ENCODE measurements around the gene R3HDM2.

Gene R3HDM2

GRCh38 chr12:57472391-57472790, 41.5 kb upstream of the R3HDM2 start:
- 100% methylated on average over 3 of the region's 3 CpGs for WGBS (ENCODE audit: insufficient coverage)
- Histone ChIP-seq H3K9me3 (ENCODE audit: control extremely low read depth in 1 of 5, control insufficient read depth in 4 of 5, insufficient read depth in 2 of 5, low read depth in 1 of 5, low read length in 4 of 5) (no peaks in the 10 kb centered on the region), H3K4me3 (ENCODE audit: control insufficient read depth in 1 of 7, extremely low read depth in 1 of 7, insufficient read depth in 4 of 7, low read depth in 2 of 7, low read length in 6 of 7) (no peak overlapping the region), H3K27me3 (replicated peaks in 2 of 5; ENCODE audit: control insufficient read depth in 4 of 5, insufficient read depth in 5 of 5, low read length in 4 of 5) (no peaks in the 10 kb centered on the region), H3K27ac (ENCODE audit: insufficient read depth in 1 of 2, low read depth in 1 of 2, low read length in 2 of 2, poor library complexity in 1 of 2, severe bottlenecking in 2 of 2) (peak overlapping the region in 1 of 2 experiments; percentile 6), H3K4me1 (ENCODE audit: control extremely low read depth in 1 of 4, control insufficient read depth in 4 of 4, insufficient read depth in 4 of 4, low read length in 3 of 4) (peaks cover 3 to 28% (median 23%) of the 10 kb centered on the region in 4 experiments), H3K36me3 (ENCODE audit: control insufficient read depth in 4 of 4, insufficient read depth in 4 of 4, low read length in 3 of 4) (peaks cover 20 to 73% (median 58%) of the 10 kb centered on the region in 4 experiments)
- no peak for DNase-seq
- ChIA-PET CTCF (interaction anchor here (1.0 to 16.7 kb wide), 5 partner anchors 8 to 21 kb away, joined by 3 to 184 read pairs (median 4); partner anchors contain the start of genes GLI1 and INHBE), POLR2A (no interaction called here)

- CTCF ChIA-PET: interaction anchor here (1.0 to 16.7 kb wide), 5 partner anchors 9 to 16 kb away, joined by 4 to 184 read pairs (median 5); partner anchors contain the start of genes GLI1 and INHBE
- POLR2A ChIA-PET: no interaction called here
- peaks cover 20 to 73% (median 58%) of the 10 kb centered on the region in 4 experiments for H3K36me3 ChIP-seq (ENCODE audit: control insufficient read depth in 4 of 4, insufficient read depth in 4 of 4, low read length in 3 of 4)
- no peak overlapping the region for H3K27ac ChIP-seq (ENCODE audit: insufficient read depth in 1 of 2, low read depth in 1 of 2, low read length in 2 of 2, poor library complexity in 1 of 2, severe bottlenecking in 2 of 2)
- no peaks in the 10 kb centered on the region for H3K27me3 ChIP-seq (replicated peaks in 2 of 5; ENCODE audit: control insufficient read depth in 4 of 5, insufficient read depth in 5 of 5, low read length in 4 of 5)
- no peaks in the 10 kb centered on the region for H3K9me3 ChIP-seq (ENCODE audit: control extremely low read depth in 1 of 5, control insufficient read depth in 4 of 5, insufficient read depth in 2 of 5, low read depth in 1 of 5, low read length in 4 of 5)
- peaks cover 3 to 20% (median 17%) of the 10 kb centered on the region in 4 experiments for H3K4me1 ChIP-seq (ENCODE audit: control extremely low read depth in 1 of 4, control insufficient read depth in 4 of 4, insufficient read depth in 4 of 4, low read length in 3 of 4)
- no peak for DNase-seq
- WGBS (ENCODE audit: insufficient coverage): 100% methylated on average over 3 of the region's 3 CpGs
- H3K4me3 ChIP-seq (ENCODE audit: control insufficient read depth in 1 of 7, extremely low read depth in 1 of 7, insufficient read depth in 4 of 7, low read depth in 2 of 7, low read length in 6 of 7): no peak overlapping the region
These were observed 40.8 kb upstream of the R3HDM2 start for GRCh38 chr12:57471661-57472060.

DNA sequence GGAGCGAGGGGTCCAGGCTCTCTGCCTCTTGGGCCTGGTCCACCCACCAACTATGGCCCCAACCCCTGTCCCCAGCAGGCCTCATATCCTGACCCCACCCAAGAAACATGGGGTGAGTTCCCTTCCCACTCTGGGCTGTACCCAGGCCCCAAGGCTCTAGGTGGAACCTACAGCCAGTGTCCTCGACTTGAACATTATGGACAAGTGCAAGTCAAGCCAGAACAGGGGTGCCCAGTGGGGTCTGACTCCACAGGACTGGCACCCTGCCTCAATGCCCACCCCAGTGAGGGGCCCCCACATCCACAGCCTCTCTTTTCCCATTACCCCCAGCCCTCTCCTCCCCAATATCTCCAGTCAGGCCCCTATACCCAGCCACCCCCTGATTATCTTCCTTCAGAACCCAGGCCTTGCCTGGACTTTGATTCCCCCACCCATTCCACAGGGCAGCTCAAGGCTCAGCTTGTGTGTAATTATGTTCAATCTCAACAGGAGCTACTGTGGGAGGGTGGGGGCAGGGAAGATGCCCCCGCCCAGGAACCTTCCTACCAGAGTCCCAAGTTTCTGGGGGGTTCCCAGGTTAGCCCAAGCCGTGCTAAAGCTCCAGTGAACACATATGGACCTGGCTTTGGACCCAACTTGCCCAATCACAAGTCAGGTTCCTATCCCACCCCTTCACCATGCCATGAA, 40.3 kb upstream of the R3HDM2 start:
- Histone ChIP-seq H3K36me3 (ENCODE audit: control insufficient read depth in 4 of 4, insufficient read depth in 4 of 4, low read length in 3 of 4) (peaks cover 20 to 73% (median 58%) of the 10 kb centered on the region in 4 experiments), H3K4me1 (ENCODE audit: control extremely low read depth in 1 of 4, control insufficient read depth in 4 of 4, insufficient read depth in 4 of 4, low read length in 3 of 4) (peaks cover 3 to 15% (median 12%) of the 10 kb centered on the region in 4 experiments), H3K27me3 (replicated peaks in 2 of 5; ENCODE audit: control insufficient read depth in 4 of 5, insufficient read depth in 5 of 5, low read length in 4 of 5) (no peaks in the 10 kb centered on the region)

GRCh38 chr12:57470286-57470969, 39.6 kb upstream of the R3HDM2 start:
- H3K27ac ChIP-seq (ENCODE audit: insufficient read depth in 1 of 2, low read depth in 1 of 2, low read length in 2 of 2, poor library complexity in 1 of 2, severe bottlenecking in 2 of 2): no peak overlapping the region
- no peaks in the 10 kb centered on the region for H3K9me3 ChIP-seq (ENCODE audit: control extremely low read depth in 1 of 5, control insufficient read depth in 4 of 5, insufficient read depth in 2 of 5, low read depth in 1 of 5, low read length in 4 of 5)
- H3K36me3 ChIP-seq (ENCODE audit: control insufficient read depth in 4 of 4, insufficient read depth in 4 of 4, low read length in 3 of 4): peaks cover 20 to 72% (median 58%) of the 10 kb centered on the region in 4 experiments
- DNase-seq: no peak
- WGBS (ENCODE audit: insufficient coverage): 96% methylated on average over 11 of the region's 14 CpGs
- ChIA-PET POLR2A (interaction anchor here (0.7 kb wide), 1 partner anchor 64 kb away, joined by 3 read pairs; no protein-coding TSS in a partner anchor), CTCF (interaction anchor here (1.0 to 16.7 kb wide), 6 partner anchors 8 to 75 kb away, joined by 3 to 184 read pairs (median 6); partner anchors contain the start of genes ARHGAP9, GLI1 and INHBE)
- peaks cover 3 to 8% (median 5%) of the 10 kb centered on the region in 4 experiments for H3K4me1 ChIP-seq (ENCODE audit: control extremely low read depth in 1 of 4, control insufficient read depth in 4 of 4, insufficient read depth in 4 of 4, low read length in 3 of 4)
- no peak overlapping the region for H3K4me3 ChIP-seq (ENCODE audit: control insufficient read depth in 1 of 7, extremely low read depth in 1 of 7, insufficient read depth in 4 of 7, low read depth in 2 of 7, low read length in 6 of 7)
- no peaks in the 10 kb centered on the region for H3K27me3 ChIP-seq (replicated peaks in 2 of 5; ENCODE audit: control insufficient read depth in 4 of 5, insufficient read depth in 5 of 5, low read length in 4 of 5)

More for the DNA sequence above, 40.3 kb upstream of the R3HDM2 start:
- ChIA-PET POLR2A (interaction anchor here (0.7 kb wide), 1 partner anchor 64 kb away, joined by 3 read pairs; no protein-coding TSS in a partner anchor), CTCF (interaction anchor here (1.0 to 16.7 kb wide), 6 partner anchors 9 to 16 kb away, joined by 4 to 184 read pairs (median 6); partner anchors contain the start of genes ARHGAP9, GLI1 and INHBE)
- DNase-seq: no peak
- no peaks in the 10 kb centered on the region for H3K9me3 ChIP-seq (ENCODE audit: control extremely low read depth in 1 of 5, control insufficient read depth in 4 of 5, insufficient read depth in 2 of 5, low read depth in 1 of 5, low read length in 4 of 5)
- no peak overlapping the region for H3K27ac ChIP-seq (ENCODE audit: insufficient read depth in 1 of 2, low read depth in 1 of 2, low read length in 2 of 2, poor library complexity in 1 of 2, severe bottlenecking in 2 of 2)
- 100% methylated on average over 1 of the region's 4 CpGs for WGBS (ENCODE audit: insufficient coverage)
- H3K4me3 ChIP-seq (ENCODE audit: control insufficient read depth in 1 of 7, extremely low read depth in 1 of 7, insufficient read depth in 4 of 7, low read depth in 2 of 7, low read length in 6 of 7): no peak overlapping the region

DNA sequence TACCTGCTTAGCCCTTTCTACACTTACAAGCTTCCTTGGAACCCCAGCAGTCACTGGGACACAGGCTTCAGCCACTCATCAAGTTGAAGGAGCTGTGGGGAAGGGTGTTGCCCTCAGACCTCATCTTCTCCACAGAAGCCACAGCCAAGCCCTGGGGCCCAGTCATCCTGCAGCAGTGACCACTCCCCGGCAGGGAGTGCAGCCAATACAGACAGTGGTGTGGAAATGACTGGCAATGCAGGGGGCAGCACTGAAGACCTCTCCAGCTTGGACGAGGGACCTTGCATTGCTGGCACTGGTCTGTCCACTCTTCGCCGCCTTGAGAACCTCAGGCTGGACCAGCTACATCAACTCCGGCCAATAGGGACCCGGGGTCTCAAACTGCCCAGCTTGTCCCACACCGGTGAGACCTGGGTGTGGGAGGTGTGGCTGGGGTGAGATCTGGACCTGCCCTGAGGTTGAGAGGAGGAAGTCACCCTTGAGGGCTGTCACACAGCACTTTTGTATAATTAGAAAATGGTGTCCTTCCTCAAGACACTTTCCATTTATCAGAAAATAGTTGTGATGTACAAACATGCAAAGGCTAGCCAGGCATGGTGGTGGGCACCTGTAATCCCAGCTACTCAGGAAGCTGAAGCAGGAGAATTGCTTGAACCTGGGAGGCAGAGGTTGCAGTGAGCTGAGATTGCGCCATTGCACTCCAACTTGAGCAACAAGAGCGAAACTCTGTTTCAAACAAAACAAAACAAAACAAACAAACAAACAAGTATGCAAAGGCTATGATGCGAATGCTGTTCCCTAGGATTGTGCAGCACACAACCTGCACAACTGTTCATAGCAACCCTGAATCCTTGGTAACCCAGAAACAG, 38.7 kb upstream of the R3HDM2 start:
- no peak for DNase-seq
- Histone ChIP-seq H3K36me3 (ENCODE audit: control insufficient read depth in 4 of 4, insufficient read depth in 4 of 4, low read length in 3 of 4) (peaks cover 20 to 63% (median 51%) of the 10 kb centered on the region in 4 experiments), H3K27ac (ENCODE audit: insufficient read depth in 1 of 2, low read depth in 1 of 2, low read length in 2 of 2, poor library complexity in 1 of 2, severe bottlenecking in 2 of 2) (no peak overlapping the region), H3K4me3 (ENCODE audit: control insufficient read depth in 1 of 7, extremely low read depth in 1 of 7, insufficient read depth in 4 of 7, low read depth in 2 of 7, low read length in 6 of 7) (no peak overlapping the region), H3K27me3 (replicated peaks in 2 of 5; ENCODE audit: control insufficient read depth in 4 of 5, insufficient read depth in 5 of 5, low read length in 4 of 5) (no peaks in the 10 kb centered on the region), H3K9me3 (ENCODE audit: control extremely low read depth in 1 of 5, control insufficient read depth in 4 of 5, insufficient read depth in 2 of 5, low read depth in 1 of 5, low read length in 4 of 5) (no peaks in the 10 kb centered on the region), H3K4me1 (ENCODE audit: control extremely low read depth in 1 of 4, control insufficient read depth in 4 of 4, insufficient read depth in 4 of 4, low read length in 3 of 4) (peaks cover 0 to 3% (median under 1%) of the 10 kb centered on the region in 4 experiments)
- ChIA-PET POLR2A (interaction anchor here (0.7 to 0.8 kb wide), 2 partner anchors 10 to 13 kb away, joined by 3 read pairs; partner anchors contain the start of gene ARHGAP9), CTCF (interaction anchor here (1.0 to 16.7 kb wide), 4 partner anchors 7 to 76 kb away, joined by 3 to 184 read pairs (median 6); partner anchors contain the start of genes ARHGAP9 and GLI1)
- 90% methylated on average over 9 of the region's 10 CpGs for WGBS (ENCODE audit: insufficient coverage)

DNA sequence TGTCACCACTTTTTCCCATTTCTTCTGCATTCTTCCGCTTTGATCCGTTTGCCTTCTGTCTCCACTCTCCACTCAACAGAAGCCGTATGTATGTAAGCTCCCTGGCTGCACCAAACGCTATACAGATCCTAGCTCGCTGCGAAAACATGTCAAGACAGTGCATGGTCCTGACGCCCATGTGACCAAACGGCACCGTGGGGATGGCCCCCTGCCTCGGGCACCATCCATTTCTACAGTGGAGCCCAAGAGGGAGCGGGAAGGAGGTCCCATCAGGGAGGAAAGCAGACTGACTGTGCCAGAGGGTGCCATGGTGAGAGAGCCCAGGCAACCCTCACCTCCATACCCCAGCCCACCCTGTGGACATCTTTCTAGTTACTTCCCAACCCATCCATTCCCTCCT, 37.1 kb upstream of the R3HDM2 start:
- DNase-seq: no peak
- POLR2A ChIA-PET: no interaction called here
- Histone ChIP-seq H3K9me3 (ENCODE audit: control extremely low read depth in 1 of 5, control insufficient read depth in 4 of 5, insufficient read depth in 2 of 5, low read depth in 1 of 5, low read length in 4 of 5) (no peaks in the 10 kb centered on the region), H3K4me3 (ENCODE audit: control insufficient read depth in 1 of 7, extremely low read depth in 1 of 7, insufficient read depth in 4 of 7, low read depth in 2 of 7, low read length in 6 of 7) (no peak overlapping the region), H3K36me3 (ENCODE audit: control insufficient read depth in 4 of 4, insufficient read depth in 4 of 4, low read length in 3 of 4) (peaks cover 14 to 49% (median 38%) of the 10 kb centered on the region in 4 experiments), H3K27me3 (replicated peaks in 2 of 5; ENCODE audit: control insufficient read depth in 4 of 5, insufficient read depth in 5 of 5, low read length in 4 of 5) (no peaks in the 10 kb centered on the region), H3K4me1 (ENCODE audit: control extremely low read depth in 1 of 4, control insufficient read depth in 4 of 4, insufficient read depth in 4 of 4, low read length in 3 of 4) (peaks cover 0 to 1% (median 0%) of the 10 kb centered on the region in 4 experiments), H3K27ac (ENCODE audit: insufficient read depth in 1 of 2, low read depth in 1 of 2, low read length in 2 of 2, poor library complexity in 1 of 2, severe bottlenecking in 2 of 2) (no peak overlapping the region)
- WGBS (ENCODE audit: insufficient coverage): 98% methylated on average over 11 of the region's 11 CpGs
- CTCF ChIA-PET: interaction anchor here (1.6 to 16.7 kb wide), 2 partner anchors 6 to 9 kb away, joined by 5 to 184 read pairs; partner anchors contain the start of gene GLI1

Data from common myeloid progenitor, CD34-positive (primary cell).